ENCODE measurements around the gene PBX2. TPM values are rescaled to one million over a fixed set of nuclear protein-coding genes. Genes with fewer than 3 reads are reported as not detected.

PBX2 gene
- total and polyA plus RNA-seq, 2 of the 4 experiments (the other 2 are of a cell fraction) = 17.7 to 56.8 TPM

GRCh38 chr6:32216998-32217397, 27.0 kb upstream of the PBX2 start:
- no peaks in the 10 kb centered on the region for H3K4me1 ChIP-seq (ENCODE audit: control insufficient read depth, insufficient read depth, low read length)
- H3K36me3 ChIP-seq (ENCODE audit: control insufficient read depth, insufficient read depth, low read length) = no peaks in the 10 kb centered on the region
- no peak overlapping the region for H2BK15ac ChIP-seq (ENCODE audit: low read depth, low read length)
- in situ Hi-C loops (cut with MboI; ENCODE audit: low sequenced_read_pairs) (no loop called here), dilution Hi-C loops (cut with HindIII; ENCODE audit: low sequenced_read_pairs, unreplicated experiment) (no loop called here), intact Hi-C loops (cut with micrococcal nuclease) (no loop called here)
- no peak overlapping the region for H2AFZ ChIP-seq (replicated peaks; ENCODE audit: low read length, poor library complexity)
- no peak overlapping the region for H3K4me2 ChIP-seq (ENCODE audit: low read depth, low read length)
- no peaks in the 10 kb centered on the region for H4K20me1 ChIP-seq (ENCODE audit: insufficient read depth, low read length)
- no peak overlapping the region for H3K4ac ChIP-seq (ENCODE audit: low read depth, low read length)
- H2BK20ac ChIP-seq (ENCODE audit: low read depth, low read length) = no peak overlapping the region
- H3K18ac ChIP-seq (ENCODE audit: low read depth, low read length) = no peak overlapping the region
- DNase-seq (no peak), ATAC-seq (ENCODE audit: low read depth) (no peak)
- H2AK5ac ChIP-seq (ENCODE audit: low read depth, low read length) = no peak overlapping the region
- ChIA-PET CTCF (no interaction called here), POLR2A (ENCODE audit: unreplicated experiment) (no interaction called here)
- WGBS, 2 experiments (ENCODE audit: extremely low coverage in 2 of 2, insufficient read length in 1 of 2) = 35% methylated on average over 4 of the region's 11 CpGs; no CpG with 5 or more reads in 1 of the 2 experiments
- no peak overlapping the region for H3K23ac ChIP-seq (ENCODE audit: low read depth, low read length)
- no peak overlapping the region for H3K27ac ChIP-seq (ENCODE audit: insufficient read depth, low read length)
- H4K8ac ChIP-seq (ENCODE audit: low read depth in 2 of 2, low read length in 2 of 2) = no peak overlapping the region
- no peak overlapping the region for H3K56ac ChIP-seq (ENCODE audit: extremely low read depth, insufficient read depth, low read length)
- no peaks in the 10 kb centered on the region for H3K9me1 ChIP-seq (ENCODE audit: insufficient read depth, low read length)
- H3K79me1 ChIP-seq (ENCODE audit: low read depth in 1 of 2, low read length in 2 of 2) = no peaks in the 10 kb centered on the region
- H3K27me3 ChIP-seq (ENCODE audit: control insufficient read depth, insufficient read depth, low read length) = peaks cover 45% of the 10 kb centered on the region
- no peak overlapping the region for H4K91ac ChIP-seq (ENCODE audit: insufficient read depth, low read depth, low read length)
- no peaks in the 10 kb centered on the region for H3K9me3 ChIP-seq (ENCODE audit: control insufficient read depth, insufficient read depth, low read length)
- no peak overlapping the region for H3K14ac ChIP-seq (replicated peaks; ENCODE audit: low read depth, low read length)
- no TSS peak for BruUV-seq (replicated peaks)
- no peak overlapping the region for H2AK9ac ChIP-seq (replicated peaks; ENCODE audit: low read depth, low read length, poor library complexity)
- TF ChIP-seq FOS (IDR thresholded peaks at IDR 0.05; ENCODE audit: low read depth, low read length) (no peak), BHLHE40 (IDR thresholded peaks at IDR 0.05; ENCODE audit: low read depth, low read length) (no peak), MAZ (IDR thresholded peaks at IDR 0.05; ENCODE audit: borderline replicate concordance, low read depth, low read length) (no peak)
- TF ChIP-seq, protein P1, sequence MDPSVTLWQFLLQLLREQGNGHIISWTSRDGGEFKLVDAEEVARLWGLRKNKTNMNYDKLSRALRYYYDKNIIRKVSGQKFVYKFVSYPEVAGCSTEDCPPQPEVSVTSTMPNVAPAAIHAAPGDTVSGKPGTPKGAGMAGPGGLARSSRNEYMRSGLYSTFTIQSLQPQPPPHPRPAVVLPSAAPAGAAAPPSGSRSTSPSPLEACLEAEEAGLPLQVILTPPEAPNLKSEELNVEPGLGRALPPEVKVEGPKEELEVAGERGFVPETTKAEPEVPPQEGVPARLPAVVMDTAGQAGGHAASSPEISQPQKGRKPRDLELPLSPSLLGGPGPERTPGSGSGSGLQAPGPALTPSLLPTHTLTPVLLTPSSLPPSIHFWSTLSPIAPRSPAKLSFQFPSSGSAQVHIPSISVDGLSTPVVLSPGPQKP (IDR thresholded peaks at IDR 0.05; ENCODE audit: borderline replicate concordance, low read depth, low read length) = no peak
- TF ChIP-seq, protein P2, sequence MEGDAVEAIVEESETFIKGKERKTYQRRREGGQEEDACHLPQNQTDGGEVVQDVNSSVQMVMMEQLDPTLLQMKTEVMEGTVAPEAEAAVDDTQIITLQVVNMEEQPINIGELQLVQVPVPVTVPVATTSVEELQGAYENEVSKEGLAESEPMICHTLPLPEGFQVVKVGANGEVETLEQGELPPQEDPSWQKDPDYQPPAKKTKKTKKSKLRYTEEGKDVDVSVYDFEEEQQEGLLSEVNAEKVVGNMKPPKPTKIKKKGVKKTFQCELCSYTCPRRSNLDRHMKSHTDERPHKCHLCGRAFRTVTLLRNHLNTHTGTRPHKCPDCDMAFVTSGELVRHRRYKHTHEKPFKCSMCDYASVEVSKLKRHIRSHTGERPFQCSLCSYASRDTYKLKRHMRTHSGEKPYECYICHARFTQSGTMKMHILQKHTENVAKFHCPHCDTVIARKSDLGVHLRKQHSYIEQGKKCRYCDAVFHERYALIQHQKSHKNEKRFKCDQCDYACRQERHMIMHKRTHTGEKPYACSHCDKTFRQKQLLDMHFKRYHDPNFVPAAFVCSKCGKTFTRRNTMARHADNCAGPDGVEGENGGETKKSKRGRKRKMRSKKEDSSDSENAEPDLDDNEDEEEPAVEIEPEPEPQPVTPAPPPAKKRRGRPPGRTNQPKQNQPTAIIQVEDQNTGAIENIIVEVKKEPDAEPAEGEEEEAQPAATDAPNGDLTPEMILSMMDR (conservative IDR thresholded peaks at IDR 0.05; ENCODE audit: low read depth, low read length) = no peak
- TF ChIP-seq, protein P3, sequence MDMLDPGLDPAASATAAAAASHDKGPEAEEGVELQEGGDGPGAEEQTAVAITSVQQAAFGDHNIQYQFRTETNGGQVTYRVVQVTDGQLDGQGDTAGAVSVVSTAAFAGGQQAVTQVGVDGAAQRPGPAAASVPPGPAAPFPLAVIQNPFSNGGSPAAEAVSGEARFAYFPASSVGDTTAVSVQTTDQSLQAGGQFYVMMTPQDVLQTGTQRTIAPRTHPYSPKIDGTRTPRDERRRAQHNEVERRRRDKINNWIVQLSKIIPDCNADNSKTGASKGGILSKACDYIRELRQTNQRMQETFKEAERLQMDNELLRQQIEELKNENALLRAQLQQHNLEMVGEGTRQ (IDR thresholded peaks at IDR 0.05; ENCODE audit: low read depth, low read length) = no peak
- H4K5ac ChIP-seq (ENCODE audit: low read depth, low read length) = no peak overlapping the region
- no peak overlapping the region for H2BK120ac ChIP-seq (ENCODE audit: low read depth, low read length)
- no peak overlapping the region for H2BK5ac ChIP-seq (ENCODE audit: low read depth, low read length, poor library complexity, severe bottlenecking)
- H3K4me3 ChIP-seq (ENCODE audit: insufficient read depth, low read depth, low read length) = no peak overlapping the region
- no peak overlapping the region for H3K9ac ChIP-seq (ENCODE audit: low read depth, low read length)
